Stimulated activated CD8-positive, alpha-beta memory T cell treated with anti-CD3 and anti-CD28 coated beads, Interleukin-12 subunit alpha, Interleukin-12 subunit beta, amount 100 ng/mL, for 4 hours (primary cell): Measurements from ENCODE around the gene FBXL20.
"Not testable (repeated sequence)": the region's sequence is repeated elsewhere in the genome, so short reads cannot be mapped to it uniquely, and the experiment has no call there.

ENCODE experiments used
- DNase-seq: peaks from one replicate; pipeline ENCODE4 v3.0.0-alpha.2; 2020; ENCODE audit warnings: low read depth

Gene FBXL20, protein sequence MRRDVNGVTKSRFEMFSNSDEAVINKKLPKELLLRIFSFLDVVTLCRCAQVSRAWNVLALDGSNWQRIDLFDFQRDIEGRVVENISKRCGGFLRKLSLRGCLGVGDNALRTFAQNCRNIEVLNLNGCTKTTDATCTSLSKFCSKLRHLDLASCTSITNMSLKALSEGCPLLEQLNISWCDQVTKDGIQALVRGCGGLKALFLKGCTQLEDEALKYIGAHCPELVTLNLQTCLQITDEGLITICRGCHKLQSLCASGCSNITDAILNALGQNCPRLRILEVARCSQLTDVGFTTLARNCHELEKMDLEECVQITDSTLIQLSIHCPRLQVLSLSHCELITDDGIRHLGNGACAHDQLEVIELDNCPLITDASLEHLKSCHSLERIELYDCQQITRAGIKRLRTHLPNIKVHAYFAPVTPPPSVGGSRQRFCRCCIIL

DNA sequence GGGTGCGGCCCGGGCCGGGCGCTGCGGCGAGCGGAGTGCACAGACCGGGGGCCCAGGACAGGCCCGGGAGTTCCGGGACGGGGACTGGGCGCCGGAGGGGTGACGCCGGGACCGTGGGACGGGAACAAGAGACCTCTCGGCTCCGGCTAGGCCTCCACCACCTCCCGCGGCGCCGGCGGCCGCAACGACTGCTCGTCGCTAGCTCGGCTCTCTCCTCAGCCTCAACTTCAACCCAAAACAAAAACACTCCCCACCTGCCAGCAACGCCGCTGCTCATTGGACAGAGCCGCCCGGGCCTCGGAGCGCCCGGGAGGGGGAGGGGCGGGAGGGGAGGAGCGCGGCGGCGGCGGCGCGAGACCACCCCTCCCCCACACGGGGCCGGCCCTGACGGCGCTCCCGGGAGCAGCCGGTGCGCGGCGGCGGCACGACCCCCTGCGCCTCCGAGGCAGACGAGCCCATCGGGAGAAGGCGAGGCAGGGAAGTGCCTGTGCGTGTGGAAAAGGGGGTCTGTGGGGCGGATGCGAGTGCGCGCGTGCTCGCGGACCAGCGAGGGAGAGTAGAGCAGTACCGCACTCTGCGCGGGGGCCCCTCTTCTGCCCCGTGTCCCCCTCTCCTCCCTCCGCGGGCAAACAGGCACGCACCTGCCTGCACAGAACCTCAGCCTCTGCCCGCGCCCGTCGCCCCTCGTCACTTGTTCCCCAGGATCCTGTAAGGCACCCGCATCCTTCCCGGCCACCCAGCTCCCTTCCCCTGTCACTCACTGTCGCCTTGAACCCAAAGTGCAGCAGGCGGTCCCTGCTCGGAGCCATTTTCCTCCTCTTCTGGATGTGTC, at the start of gene FBXL20:
Gene FBXL20 (minus strand): TSS at position 215 of the 832 bp plus-strand sequence. CDS start 224 bp downstream, outside the sequence.
- peak; percentile 82 for DNase-seq

DNA sequence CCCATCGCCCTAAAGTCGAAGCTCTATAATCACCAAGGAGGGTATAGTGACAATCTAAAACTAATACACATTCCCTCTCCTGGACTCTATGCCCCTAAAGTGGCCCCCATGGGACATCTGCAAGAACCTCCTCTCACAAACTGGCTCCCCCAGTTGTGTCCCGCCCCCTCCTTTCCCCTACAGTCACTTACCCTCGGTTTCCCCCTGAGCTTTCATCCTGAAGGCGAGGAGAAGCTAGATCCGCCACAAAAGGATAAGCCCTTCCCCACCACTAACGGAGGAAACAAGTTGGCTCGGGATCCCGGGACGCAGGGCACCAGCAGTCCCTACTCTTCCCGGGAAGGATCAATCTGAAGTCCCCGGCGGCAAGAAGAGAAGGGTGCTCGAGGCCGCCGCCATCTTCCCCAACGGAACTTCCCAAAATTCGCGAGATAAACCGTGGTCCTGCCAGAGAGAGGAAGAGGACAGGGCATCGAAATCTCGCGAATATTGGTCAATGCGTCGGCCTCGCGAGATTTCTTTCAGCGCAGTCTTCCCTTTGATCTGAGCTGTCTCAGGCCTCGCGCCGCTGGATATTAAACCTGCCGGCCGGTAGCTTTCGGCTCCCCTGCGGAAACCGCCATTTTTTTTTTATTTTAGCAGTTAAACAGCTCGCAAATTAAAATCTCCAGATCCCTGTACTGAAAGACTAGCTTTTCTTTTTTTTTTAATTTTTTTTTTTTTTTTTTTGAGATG, 49.6 kb upstream of the FBXL20 start, which contains the start of gene MED1:
Gene MED1 (minus strand): TSS at position 417 of the 735 bp plus-strand sequence. CDS start 201 bp downstream, at position 216.
- peak; percentile 82 for DNase-seq

DNA sequence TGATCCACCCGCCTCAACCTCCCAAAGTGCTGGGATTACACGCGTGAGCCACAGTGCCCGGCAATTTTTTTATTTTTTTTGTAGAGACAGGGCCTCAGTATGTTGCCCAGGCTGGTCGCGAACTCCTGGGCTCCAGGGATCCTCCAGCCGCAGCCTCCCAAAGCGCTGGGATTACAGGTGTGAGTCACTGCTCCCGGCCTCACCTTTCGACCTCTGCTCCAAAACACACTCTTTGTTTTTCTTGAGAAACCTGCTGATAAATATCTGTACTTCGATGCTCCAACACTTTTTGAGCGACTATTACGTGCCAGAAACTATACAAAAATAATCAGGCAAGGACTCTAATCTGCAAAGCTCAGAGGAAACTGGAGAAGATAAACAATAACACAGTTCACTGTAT, 48.6 kb upstream of the FBXL20 start:
- DNase-seq, result no peak

DNA sequence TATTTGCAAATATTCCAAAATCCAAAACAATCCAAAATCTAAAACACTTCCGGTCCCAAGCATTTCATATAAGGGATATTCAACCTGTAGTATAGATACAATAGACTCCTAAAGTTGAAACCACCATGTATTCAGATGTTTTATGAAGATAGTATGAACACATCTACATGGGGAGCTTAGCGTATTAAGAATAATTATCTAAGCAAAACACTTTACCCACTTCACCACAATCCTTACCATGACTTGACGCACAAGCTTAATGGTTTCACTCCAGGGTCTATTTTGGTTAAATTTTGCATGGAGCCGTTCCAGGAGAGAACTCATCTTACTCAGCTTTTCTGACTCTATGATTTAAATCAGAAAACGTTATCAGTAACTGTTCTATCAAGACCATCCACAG, 46.1 kb upstream of the FBXL20 start:
- DNase-seq, result no peak

DNA sequence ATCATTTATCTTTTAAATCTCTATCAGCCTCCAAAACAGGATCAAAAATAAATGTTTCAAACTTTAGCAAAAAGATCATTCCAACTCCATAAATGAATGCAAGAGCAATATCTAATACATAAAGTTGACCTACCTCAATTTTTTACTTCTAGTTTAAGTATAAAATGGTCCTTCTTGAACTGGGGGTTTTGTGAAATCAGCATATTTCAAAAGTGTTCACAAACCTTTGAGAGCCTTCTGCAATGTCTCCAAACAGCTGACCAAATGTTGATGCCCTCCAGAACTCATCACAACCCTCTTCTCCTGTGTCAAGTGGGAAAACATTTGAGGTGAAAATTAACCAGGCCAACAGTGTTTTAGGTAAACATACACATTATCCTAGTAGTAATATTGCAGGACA, 41.9 kb upstream of the FBXL20 start:
- DNase-seq, result no peak

DNA sequence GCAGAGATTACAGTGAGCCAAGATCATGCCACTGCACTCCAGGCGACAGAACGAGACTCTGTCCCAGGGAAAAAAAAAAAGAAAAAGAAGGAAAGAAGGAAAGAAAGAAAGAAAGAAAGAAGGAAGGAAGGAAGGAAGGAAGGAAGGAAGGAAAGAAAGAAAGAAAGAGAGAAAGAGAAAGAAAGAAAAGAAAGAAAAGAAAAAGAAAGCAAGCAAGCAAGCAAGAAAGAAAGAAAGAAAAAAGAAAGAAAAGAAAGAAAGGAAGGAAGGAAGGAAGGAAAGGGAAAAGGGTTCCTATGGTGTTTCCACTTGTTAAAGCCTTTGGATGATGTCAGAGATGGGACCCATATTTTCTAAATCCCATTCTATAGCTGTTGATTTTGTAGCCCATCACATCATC, 38.4 kb upstream of the FBXL20 start:
- not testable (repeated sequence) for DNase-seq

DNA sequence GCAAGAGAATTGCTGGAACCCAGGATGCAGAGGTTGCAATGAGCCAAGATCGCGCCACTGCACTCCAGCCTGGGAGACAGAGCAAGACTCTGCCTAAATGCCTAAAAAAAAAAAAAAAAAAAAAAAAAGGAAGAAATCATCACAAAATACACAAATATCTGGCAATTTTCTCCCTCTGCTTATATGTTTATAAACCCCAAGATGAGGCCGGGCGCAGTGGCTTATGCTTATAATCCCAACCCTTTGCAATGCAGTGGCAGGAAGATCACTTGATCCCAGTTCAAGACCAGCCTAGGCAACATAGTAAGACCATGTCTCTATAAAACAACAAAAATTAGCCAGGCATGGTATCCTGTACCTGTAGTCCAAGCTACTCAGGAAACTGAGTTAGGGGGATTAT, 28.2 kb upstream of the FBXL20 start:
- DNase-seq, result no peak

DNA sequence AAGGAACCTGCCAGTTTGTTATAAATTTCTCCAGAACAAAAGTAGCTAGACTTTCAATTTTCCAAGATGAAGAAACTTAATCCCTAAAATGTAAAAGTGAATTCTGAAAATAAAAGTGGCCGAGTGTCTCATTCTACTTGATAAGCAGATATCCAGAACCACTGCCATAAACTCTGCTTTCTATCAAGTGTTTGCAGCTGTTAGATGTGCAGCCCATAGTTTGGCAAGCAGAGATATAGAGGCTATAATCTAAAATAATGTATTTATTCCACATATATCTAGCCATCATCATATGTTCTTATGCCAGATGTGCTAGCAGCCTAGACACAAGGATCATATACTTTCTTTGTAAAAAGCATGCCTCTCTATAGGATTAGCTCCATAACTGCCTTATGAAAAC, 14.7 kb upstream of the FBXL20 start:
- DNase-seq, result no peak

DNA sequence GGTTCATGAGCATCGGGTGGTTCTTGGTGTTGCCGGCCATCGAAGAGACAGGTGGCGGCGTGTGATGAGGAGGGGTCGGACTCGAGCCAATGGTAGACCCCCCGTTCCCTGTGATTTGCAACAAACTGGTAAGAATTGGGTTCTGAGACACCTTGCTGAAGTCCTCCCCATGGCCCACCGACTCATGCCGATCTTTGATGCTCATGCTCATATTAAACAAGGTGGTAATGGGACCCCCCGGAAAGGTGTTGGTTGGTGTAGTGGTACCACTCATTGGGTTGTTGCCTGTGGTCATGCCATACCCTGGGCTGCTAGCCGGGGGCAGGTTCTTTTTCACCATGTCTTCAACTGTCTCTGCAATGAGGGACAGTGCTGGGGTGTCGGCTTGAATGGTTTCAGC, 8.9 kb upstream of the FBXL20 start:
- DNase-seq, result no peak

DNA sequence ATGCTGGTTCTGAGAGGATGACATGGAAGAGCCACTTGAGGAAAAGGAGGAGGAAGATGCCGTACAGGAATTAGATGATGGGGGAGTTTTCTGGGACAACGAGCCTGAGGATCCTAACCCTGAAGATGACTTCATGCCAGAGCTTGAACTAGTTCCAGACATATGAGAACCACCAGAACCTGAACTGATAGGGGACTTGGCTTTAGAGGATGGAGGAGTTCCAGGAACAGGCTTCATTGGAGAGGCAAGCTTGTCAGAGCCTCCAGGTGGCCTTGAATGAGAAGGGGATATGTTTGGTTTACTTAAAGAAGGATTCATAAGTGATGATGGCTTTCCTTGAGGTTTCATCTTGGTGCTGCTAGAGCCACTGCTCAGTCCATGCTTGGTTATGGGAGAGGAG, 6.9 kb upstream of the FBXL20 start:
- DNase-seq, result no peak

DNA sequence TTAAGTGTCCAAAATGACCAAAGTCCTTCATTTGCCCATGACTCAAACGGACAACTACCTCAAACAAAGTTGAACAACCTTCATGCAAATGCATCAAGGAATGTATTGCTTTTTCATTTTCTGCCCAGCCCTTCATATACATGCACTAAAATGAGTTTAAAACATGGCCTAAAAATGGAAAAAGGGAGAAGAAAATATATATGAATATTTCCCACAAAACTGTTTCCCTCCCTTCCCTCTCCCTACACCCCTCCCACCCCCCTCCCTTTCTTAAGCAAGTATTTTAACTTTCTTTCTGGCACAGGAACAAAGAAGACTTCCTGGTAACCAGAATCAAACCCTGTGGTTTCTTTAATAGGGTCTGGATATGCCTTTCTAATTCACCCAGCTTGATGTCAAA, 5.5 kb upstream of the FBXL20 start:
- DNase-seq, result no peak

DNA sequence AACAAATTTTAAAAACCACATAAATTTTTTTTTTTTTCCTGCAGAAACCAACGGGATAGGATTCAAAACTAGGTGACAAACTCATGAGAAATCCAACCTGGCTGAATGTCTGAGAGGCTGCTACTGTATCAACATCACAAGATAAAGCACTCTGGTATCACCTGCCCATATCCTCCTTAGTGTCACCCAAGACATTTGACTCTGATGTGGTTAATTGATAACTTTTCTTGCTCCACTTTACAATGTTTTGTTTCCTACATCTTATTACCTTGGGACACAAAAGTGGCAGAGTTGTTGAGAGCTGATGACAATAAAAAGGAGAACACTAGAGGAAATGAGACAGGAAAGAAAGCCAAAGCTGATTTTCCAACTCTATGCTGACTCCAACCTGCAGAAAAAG, 4.0 kb upstream of the FBXL20 start:
- no peak for DNase-seq

DNA sequence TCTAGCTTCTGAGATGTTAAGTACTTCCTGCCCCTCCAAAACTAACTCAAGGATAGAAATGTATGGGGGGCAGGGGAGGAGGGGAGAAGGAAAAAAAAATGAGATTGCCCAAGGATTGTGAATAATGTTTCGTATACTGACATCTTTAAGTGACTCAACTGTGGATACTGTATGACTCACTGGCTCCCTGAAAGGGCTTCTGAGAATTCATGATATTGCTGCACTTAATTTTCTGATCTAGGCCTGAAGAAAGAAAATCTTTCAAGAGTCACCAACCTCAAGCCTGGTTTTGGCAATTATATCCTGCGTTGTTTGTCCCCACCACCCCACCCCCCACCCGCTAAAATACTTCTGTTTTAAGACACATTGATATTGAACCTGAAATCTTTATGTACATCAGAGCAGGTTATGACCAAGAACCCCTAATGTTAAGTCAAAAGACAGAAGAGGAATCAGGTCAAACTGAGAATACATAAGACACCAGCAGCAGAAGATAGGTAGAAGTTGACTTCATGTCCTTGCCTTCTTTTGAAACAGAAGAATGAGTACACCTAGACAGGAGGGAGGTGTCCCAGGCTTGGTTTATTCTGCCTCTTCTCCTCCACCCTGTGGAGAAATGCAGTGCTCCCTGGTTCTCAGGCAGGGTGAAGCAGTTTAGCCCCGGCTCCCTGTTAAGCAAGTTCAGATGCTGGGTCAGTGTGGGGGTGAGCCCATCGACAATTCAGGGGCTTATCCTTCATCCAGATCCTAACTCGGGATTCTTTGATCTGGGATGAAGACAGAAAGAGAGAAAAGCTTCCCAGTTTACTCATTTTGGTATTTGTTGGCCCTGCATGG, 3.3 kb upstream of the FBXL20 start:
- DNase-seq, result no peak

DNA sequence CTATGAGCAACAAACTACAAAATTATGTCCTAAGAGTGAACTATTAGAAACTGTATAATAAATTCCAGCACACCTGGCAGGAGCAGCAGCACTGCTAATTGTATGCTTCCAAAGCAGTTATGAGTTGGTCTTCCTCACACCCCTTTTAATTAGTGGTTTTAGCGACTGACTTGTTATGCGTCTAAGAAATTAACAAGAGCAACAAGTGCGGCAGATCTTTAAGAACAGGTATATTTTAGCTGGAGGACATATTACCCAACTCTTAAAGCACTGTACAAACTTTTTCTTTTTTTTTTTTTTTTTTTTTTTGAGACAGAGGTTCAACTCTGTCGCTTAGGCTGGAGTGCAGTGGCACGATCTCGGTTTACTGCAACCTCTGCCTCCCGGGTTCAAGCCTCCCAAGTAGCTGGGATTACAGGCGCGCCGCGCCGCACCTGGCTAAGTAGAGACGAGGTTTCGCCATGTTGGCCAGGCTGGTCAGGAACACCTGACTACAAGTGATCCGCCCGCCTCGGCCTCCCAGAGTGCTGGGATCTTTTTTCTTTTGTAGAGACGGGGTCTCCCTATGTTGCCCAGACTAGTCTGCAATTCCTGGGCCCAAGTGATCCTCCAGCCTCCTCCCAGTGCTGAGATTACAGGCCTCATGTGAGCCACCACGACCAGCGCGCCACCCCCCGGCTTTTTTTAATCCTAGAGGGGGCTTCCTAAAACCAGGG, 1.6 kb upstream of the FBXL20 start:
- DNase-seq, result no peak

DNA sequence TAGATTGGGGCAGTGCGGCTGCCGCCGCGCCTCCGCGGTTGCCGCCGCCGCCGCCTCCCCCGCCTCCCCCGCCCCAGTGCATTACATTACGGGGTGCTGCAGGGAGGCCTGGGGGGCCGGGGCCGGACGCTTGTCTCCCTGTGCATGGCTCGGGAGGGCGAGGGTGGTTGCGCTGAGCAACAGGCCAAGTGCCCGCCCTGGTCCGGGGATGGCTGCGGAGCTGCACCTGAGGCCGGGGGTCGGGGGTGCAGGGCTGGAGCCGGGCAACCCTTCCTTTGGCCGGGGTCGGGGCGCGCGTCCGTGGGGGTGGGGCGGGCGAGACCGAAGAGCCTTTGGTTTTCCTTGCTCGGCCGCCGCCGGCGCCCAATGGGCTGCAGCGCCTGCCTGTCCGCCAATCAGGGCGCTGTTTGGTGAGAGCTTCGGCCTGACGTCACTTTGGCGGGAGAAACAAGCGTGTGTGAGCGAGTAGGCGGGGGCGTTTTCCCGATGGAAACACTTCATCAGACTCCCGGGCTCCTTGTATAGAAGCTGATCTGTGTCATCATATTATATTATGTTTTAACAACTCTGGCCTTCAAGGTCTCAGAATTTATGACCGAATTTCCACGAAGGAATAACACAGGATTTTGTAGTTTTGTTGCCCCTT, 941 bp upstream of the FBXL20 start:
- peak; percentile 74 for DNase-seq

DNA sequence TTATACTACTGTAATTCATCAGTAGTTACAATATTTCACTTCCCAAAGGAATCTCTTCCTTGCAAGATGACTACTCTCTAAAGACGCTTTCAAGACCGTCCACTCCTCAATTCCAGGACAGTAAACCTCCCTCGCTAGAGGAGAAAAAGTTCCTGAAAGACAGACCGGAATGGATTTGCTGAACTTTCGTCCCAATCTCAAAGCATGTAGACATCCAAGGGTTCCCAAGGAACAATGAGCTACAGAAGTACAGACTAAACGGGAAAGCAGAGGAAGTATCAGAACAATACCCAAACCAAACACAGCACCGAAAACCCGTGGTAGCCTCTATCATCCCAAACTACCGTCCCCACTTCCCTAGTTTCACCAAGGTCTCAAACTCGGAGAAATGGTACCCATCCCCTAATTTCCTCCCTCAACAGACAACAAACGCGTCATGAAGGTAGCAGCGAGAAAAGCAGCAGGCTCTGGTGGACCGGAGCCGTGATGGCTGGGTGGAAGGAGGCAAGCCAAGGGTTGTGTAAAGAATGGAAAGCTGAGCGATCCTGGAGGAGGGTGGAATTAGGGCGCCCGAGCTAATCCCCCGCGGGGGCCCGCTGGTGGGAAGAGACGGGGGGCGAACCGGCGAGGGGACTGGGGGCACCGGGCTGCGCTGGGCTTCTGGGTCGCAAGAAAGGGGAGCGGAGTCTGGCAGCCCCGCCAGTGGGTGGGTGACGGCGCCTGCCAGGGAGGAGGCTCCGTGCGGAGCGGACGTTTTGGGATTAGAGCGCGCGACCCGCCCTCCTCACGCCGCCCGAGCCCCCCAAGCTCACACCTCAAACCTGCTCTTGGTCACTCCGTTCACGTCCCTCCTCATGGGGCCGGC, 647 bp downstream of the FBXL20 start:
- DNase-seq, result no peak

DNA sequence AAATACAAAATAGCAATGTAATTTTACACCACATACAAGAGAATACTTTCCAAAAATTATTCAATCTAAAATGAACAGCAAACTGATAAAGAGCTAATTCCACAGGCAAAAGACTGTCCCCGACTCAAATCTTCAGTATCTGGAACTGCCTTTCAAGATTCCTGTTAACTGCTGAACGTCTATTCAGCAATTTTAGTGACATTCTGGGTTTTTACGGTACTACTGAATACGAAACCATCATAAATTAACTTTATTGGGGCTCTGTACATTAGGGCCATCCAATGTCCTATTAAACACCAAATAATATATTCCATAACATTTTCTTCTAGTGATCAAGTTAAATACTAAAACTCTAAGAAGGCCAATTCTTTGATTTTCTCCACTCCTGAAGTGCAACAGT, 1.6 kb downstream of the FBXL20 start:
- no peak for DNase-seq

DNA sequence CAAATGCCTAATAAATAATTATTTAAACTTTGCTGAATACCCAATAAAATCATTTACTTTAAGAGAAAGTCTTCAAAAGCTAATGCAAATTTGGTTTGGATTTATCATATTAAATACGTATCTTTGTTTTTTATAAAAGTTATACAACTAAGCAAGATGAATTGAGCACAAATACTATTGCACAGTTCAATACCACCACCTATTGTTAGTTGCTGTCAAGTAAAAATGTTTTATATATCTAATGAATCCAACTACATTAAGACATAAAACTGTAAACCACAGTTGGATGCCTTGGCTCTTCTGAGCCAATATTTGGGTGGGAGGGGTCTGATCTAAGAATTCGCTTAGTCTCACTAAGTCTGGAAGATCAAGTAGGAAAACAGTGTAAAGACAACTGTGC, 7.7 kb downstream of the FBXL20 start:
- DNase-seq, result no peak

DNA sequence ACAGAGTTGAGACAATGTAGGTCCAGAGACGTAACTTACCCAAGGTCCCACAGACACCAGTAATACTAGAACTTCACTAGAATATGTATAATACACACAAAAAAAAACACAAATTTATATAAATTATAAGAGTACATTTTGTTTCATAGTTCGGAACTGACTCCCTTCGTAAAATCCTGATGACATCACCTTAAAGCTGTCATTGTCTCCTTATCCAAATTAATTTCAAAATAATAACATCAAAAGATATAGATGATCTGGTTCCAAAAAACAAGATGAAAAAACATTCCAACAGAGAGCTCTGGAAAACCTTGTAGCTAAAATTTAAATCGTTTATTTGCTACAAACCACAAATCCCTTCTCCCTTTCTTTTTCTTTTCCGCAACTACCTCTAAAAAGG, 10.0 kb downstream of the FBXL20 start:
- DNase-seq, result no peak
